Measurements from ENCODE around the gene CELF5.
A peak's percentile ranks its signal among the peaks of the same experiment; 100 is the strongest.

CELF5 gene

GRCh38 chr19:3344608-3345598, 120.4 kb downstream of the CELF5 start:
- Histone ChIP-seq H3K9me3 (ENCODE audit: severe bottlenecking) (no peaks in the 10 kb centered on the region), H3K4me3 (ENCODE audit: severe bottlenecking) (no peak overlapping the region), H3K4me1 (ENCODE audit: insufficient read depth, poor library complexity, severe bottlenecking) (peaks cover 7% of the 10 kb centered on the region), H3K36me3 (ENCODE audit: low read depth) (no peaks in the 10 kb centered on the region), H3K27ac (ENCODE audit: poor library complexity, severe bottlenecking) (no peak overlapping the region), H3K27me3 (ENCODE audit: insufficient read depth, poor library complexity, severe bottlenecking) (no peaks in the 10 kb centered on the region)
- DNase-seq (ENCODE audit: low spot score), result no peak
- no peak for ATAC-seq (ENCODE audit: low read depth)
- TF ChIP-seq, protein P1, sequence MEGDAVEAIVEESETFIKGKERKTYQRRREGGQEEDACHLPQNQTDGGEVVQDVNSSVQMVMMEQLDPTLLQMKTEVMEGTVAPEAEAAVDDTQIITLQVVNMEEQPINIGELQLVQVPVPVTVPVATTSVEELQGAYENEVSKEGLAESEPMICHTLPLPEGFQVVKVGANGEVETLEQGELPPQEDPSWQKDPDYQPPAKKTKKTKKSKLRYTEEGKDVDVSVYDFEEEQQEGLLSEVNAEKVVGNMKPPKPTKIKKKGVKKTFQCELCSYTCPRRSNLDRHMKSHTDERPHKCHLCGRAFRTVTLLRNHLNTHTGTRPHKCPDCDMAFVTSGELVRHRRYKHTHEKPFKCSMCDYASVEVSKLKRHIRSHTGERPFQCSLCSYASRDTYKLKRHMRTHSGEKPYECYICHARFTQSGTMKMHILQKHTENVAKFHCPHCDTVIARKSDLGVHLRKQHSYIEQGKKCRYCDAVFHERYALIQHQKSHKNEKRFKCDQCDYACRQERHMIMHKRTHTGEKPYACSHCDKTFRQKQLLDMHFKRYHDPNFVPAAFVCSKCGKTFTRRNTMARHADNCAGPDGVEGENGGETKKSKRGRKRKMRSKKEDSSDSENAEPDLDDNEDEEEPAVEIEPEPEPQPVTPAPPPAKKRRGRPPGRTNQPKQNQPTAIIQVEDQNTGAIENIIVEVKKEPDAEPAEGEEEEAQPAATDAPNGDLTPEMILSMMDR (IDR thresholded peaks at IDR 0.05; ENCODE audit: poor library complexity, severe bottlenecking), result no peak

- H3K4me1 ChIP-seq (ENCODE audit: insufficient read depth, poor library complexity, severe bottlenecking), result peaks cover 7% of the 10 kb centered on the region
- no peaks in the 10 kb centered on the region for H3K27me3 ChIP-seq (ENCODE audit: insufficient read depth, poor library complexity, severe bottlenecking)
- peak overlapping the region; percentile 25 for H3K27ac ChIP-seq (ENCODE audit: poor library complexity, severe bottlenecking)
- DNase-seq (ENCODE audit: low spot score) (no peak), ATAC-seq (ENCODE audit: low read depth) (no peak)
- H3K4me3 ChIP-seq (ENCODE audit: severe bottlenecking), result no peak overlapping the region
- H3K36me3 ChIP-seq (ENCODE audit: low read depth), result no peaks in the 10 kb centered on the region
- TF ChIP-seq, protein P1 (IDR thresholded peaks at IDR 0.05; ENCODE audit: poor library complexity, severe bottlenecking), result no peak
- no peaks in the 10 kb centered on the region for H3K9me3 ChIP-seq (ENCODE audit: severe bottlenecking)
Measured at GRCh38 chr19:3345850-3346460, 121.5 kb downstream of the CELF5 start.

Data from RWPE2 (cell line).